Spleen (tissue), 11 donors: ENCODE data around the gene CCDC188. TPM values are rescaled to one million over a fixed set of nuclear protein-coding genes. Genes with fewer than 3 reads are reported as not detected.

Experiments
- DNase-seq: peaks from one replicate; pipeline ENCODE4 v3.0.0-alpha.2; 2020
- H3K27ac ChIP-seq, 8 donors: fragments of 200-600 bp; sonication (generic) in 7 of 8; 1 replicate in 4 of 8; 2 replicates in 4 of 8; pipeline versions ENCODE4 v1.5.0 to v1.8.0; 2016 to 2021; ENCODE audit warnings: inconsistent platforms in 4 of 8, mild to moderate bottlenecking in 4 of 8, moderate library complexity in 1 of 8
- H3K27me3 ChIP-seq, 7 donors: fragments of 200-600 bp; sonication (generic) in 6 of 7; replicated peaks in 1 of 7; 1 replicate in 4 of 7; 2 replicates in 3 of 7; pipeline versions ENCODE4 v1.5.0 to v1.8.0; 2016 to 2021; ENCODE audit warnings: inconsistent platforms in 3 of 7, mild to moderate bottlenecking in 1 of 7
- H3K36me3 ChIP-seq, 6 donors: fragments of 200-600 bp; sonication (generic) in 5 of 6; 1 replicate in 4 of 6; 2 replicates in 2 of 6; pipeline versions ENCODE4 v1.5.0 to v1.8.0; 2016 to 2021; ENCODE audit warnings: inconsistent platforms in 2 of 6
- H3K4me1 ChIP-seq, 6 donors: fragments of 200-600 bp; sonication (generic) in 5 of 6; 1 replicate in 3 of 6; 2 replicates in 3 of 6; pipeline versions ENCODE4 v1.5.0 to v1.8.0; 2016 to 2021; ENCODE audit warnings: inconsistent platforms in 3 of 6
- H3K4me3 ChIP-seq, 8 donors: fragments of 200-600 bp; sonication (generic) in 7 of 8; 1 replicate in 4 of 8; 2 replicates in 4 of 8; pipeline versions ENCODE4 v1.5.0 to v1.8.0; 2016 to 2021; ENCODE audit warnings: inconsistent platforms in 4 of 8, mild to moderate bottlenecking in 4 of 8, moderate library complexity in 2 of 8
- H3K9me3 ChIP-seq, 8 donors: fragments of 200-600 bp; sonication (generic) in 7 of 8; 1 replicate in 4 of 8; 2 replicates in 4 of 8; pipeline versions ENCODE4 v1.5.0 to v1.8.0; 2016 to 2021; ENCODE audit warnings: inconsistent platforms in 4 of 8
- POLR2A ChIP-seq, 3 donors: fragments of 450-650 bp; IDR thresholded peaks; one replicate each; pipeline ENCODE4 v1.5.1; 2017; ENCODE audit warnings: antibody characterized with exemption in 3 of 3, mild to moderate bottlenecking in 1 of 3
- POLR2AphosphoS5 ChIP-seq, 3 donors: sonication (generic); formaldehyde crosslinking; IDR thresholded peaks; one replicate each; pipeline ENCODE4 v1.5.1; 2017; ENCODE audit warnings: antibody characterized with exemption in 3 of 3
- WGBS, 5 donors: extraction: QIAGEN DNeasy Blood & Tissue Kit in 3 of 5; methylation state at CpG; one replicate each; pipeline versions ENCODE4 v1.1.5 to v1.1.7; 2013 to 2018; 5-methylcytosine and 5-hydroxymethylcytosine counted together
- intact Hi-C: fragments of 100-400 bp; cut with DNase I; formaldehyde crosslinking; loops from one replicate; pipeline ENCODE4 v1.15.0; 2023; ENCODE audit warnings: low total_unique reads
- polyA plus RNA-seq, 3 donors: library from polyadenylated mRNA; stranded (reverse); fragments of 200-250 nt; gene quantifications; one replicate each; pipeline ENCODE4 v1.2.1, GENCODE V29; 2013
- total RNA-seq, 7 donors: library from RNA; depleted of rRNA in 3 of 7; stranded (reverse); fragments of >200 nt in 3 of 7; fragmentation: NEBNext Ultra II Directional in 4 of 7; extraction: Animal tissue kit (Norgen Biotek cat#: 25700) in 4 of 7; gene quantifications; one replicate each; pipeline versions ENCODE4 v1.1.0 to v1.2.1, GENCODE V29; 2016 to 2021
- TF ChIP-seq, protein P1 (sequence below), 11 experiments: fragments of 200-600 bp in 7 of 11; fragments of 450-650 bp in 4 of 11; sonication (generic) in 4 of 11; IDR thresholded peaks in 8 of 11; conservative IDR thresholded peaks in 3 of 11; 1 replicate in 7 of 11; 2 replicates in 4 of 11; pipeline versions ENCODE4 v1.4.0 to v1.8.0; 2016 to 2021; ENCODE audit warnings: antibody characterized with exemption in 11 of 11, inconsistent platforms in 4 of 11, mild to moderate bottlenecking in 1 of 11
- donor health status: healthy with polysubstance abuse.
- donor health status: DM: no; HTN: no; CAD: no; lungs with moderate emphysema.
- donor health status: DM: no; HTN: no; CAD: no.
- donor health status: Bipolar disorder and iron deficiency.
- donor health status: healthy.
- donor health status: DM: no; HTN: no; CAD: no.
- donor health status: DM: yes; HTN: yes; CAD: no.

The CCDC188 gene
- total and polyA plus RNA-seq, 10 donors = 0.29 to 7.6 (median 1.8) TPM; not detected in 1

DNA sequence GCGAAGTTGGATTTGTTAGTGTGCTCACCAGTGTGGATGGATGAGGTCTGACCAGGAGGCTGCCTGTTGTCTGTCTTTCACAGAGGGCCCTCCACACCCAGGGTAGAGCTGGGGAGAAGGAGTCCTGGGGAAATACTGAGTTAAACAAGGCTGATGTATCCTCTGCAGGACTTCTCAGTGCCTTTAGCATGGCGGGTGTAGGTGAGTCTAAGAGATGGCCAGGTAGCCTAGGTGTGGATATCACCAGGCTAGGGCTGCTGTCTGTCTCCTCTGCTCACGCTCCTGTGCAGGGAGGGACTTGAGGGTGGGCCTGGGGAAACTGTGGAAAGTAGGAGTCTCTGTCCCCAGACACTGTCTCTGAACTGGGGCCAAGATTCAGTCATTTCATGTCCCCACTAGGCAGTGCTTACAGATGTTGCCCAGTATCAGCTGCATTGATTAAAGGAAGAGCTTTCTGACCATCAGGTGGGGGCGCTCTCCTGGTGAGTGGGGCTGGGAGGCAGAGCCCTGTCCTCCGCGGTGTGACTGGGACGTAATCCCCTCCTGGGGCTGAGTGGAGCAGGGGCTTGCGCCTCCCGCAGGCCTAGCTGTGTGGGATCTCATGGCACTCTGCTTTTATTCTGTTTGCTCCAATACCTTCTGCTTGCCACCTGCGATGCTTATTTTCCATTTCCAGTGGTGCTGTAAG, 35.5 kb upstream of the CCDC188 start:
- Histone ChIP-seq H3K4me3 (no peak overlapping the region), H3K36me3 (no peaks in the 10 kb centered on the region), H3K9me3 (no peaks in the 10 kb centered on the region), H3K4me1 (no peaks in the 10 kb centered on the region), H3K27me3 (no peaks in the 10 kb centered on the region), H3K27ac (no peak overlapping the region)
- DNase-seq = no peak
- WGBS, 5 donors = 64 to 73% (median 71%) methylated on average over 9 to 10 of the region's 10 CpGs
- intact Hi-C loops = no loop called here
- no peak for TF ChIP-seq POLR2AphosphoS5 (IDR thresholded peaks at IDR 0.05)

DNA sequence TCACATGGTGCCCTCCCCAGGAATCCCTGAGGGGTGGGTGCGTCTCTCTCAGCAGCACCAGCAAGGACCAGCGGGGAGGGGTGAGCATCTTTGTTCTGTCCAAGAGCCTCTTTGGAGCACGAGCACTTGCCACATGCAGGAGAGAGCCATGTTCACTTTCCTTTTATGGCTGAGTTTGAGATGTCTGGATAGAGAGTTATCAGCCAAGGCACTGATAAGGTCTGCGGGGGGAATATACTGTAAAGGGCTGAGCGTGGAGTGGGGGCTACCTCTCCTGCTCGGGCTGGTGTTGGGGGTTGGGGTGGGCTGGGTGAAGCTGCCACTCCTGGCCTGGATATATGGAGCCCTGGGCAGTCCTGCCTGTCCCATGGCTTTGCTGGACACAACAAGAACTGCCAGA, 34.9 kb upstream of the CCDC188 start:
- intact Hi-C loops = no loop called here
- Histone ChIP-seq H3K27ac (no peak overlapping the region), H3K36me3 (no peaks in the 10 kb centered on the region), H3K9me3 (no peaks in the 10 kb centered on the region), H3K27me3 (no peaks in the 10 kb centered on the region), H3K4me3 (no peak overlapping the region), H3K4me1 (no peaks in the 10 kb centered on the region)
- TF ChIP-seq, protein P1, sequence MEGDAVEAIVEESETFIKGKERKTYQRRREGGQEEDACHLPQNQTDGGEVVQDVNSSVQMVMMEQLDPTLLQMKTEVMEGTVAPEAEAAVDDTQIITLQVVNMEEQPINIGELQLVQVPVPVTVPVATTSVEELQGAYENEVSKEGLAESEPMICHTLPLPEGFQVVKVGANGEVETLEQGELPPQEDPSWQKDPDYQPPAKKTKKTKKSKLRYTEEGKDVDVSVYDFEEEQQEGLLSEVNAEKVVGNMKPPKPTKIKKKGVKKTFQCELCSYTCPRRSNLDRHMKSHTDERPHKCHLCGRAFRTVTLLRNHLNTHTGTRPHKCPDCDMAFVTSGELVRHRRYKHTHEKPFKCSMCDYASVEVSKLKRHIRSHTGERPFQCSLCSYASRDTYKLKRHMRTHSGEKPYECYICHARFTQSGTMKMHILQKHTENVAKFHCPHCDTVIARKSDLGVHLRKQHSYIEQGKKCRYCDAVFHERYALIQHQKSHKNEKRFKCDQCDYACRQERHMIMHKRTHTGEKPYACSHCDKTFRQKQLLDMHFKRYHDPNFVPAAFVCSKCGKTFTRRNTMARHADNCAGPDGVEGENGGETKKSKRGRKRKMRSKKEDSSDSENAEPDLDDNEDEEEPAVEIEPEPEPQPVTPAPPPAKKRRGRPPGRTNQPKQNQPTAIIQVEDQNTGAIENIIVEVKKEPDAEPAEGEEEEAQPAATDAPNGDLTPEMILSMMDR (IDR thresholded peaks at IDR 0.05 in 8 of 11, conservative IDR thresholded peaks at IDR 0.05 in 3 of 11) = no peak
- no peak for TF ChIP-seq POLR2A (IDR thresholded peaks at IDR 0.05)
- TF ChIP-seq POLR2AphosphoS5 (IDR thresholded peaks at IDR 0.05) = no peak
- WGBS, 5 donors = 74 to 88% (median 82%) methylated on average over 5 to 6 of the region's 6 CpGs
- no peak for DNase-seq

DNA sequence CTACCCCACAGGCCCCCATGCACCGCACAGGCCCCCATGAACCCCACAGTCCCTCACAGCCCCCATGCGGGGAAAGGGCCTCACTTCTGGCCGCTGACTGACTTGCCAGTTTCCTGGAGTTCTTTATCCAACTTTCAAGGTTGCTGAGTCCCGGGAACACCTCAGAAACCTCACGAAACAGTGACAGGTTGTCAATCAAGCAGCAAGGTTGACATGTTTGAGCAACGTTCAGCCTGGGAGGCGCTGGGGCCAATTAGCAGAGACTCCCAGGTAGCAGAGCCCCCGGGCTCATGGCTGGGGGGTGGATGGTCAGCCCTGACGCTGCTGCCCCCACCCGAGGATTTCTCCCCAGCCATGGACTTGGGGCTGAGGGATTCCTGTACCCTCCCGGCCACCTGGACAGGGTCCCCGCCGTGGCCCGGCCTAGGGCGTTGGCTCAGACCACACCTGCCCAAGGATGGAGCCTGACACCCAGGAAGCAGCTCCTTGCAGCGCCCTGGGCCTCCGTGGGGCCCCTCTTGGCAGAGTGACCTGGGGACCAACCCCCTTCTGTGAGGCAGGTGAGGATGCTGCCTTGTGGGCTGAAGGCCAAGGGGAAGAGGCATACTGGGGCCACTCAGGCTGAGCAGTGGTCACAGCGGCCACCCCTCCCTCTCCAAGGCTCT, 33.8 kb upstream of the CCDC188 start:
- Histone ChIP-seq H3K36me3 (no peaks in the 10 kb centered on the region), H3K9me3 (no peaks in the 10 kb centered on the region), H3K27ac (no peak overlapping the region), H3K27me3 (no peaks in the 10 kb centered on the region), H3K4me1 (no peaks in the 10 kb centered on the region), H3K4me3 (no peak overlapping the region)
- TF ChIP-seq POLR2AphosphoS5 (IDR thresholded peaks at IDR 0.05) (no peak), POLR2A (IDR thresholded peaks at IDR 0.05) (no peak)
- TF ChIP-seq, protein P1 (IDR thresholded peaks at IDR 0.05 in 8 of 11, conservative IDR thresholded peaks at IDR 0.05 in 3 of 11) = no peak
- intact Hi-C loops = no loop called here
- WGBS, 5 donors = 77 to 90% (median 83%) methylated on average over 5 to 18 of the region's 18 CpGs
- no peak for DNase-seq

DNA sequence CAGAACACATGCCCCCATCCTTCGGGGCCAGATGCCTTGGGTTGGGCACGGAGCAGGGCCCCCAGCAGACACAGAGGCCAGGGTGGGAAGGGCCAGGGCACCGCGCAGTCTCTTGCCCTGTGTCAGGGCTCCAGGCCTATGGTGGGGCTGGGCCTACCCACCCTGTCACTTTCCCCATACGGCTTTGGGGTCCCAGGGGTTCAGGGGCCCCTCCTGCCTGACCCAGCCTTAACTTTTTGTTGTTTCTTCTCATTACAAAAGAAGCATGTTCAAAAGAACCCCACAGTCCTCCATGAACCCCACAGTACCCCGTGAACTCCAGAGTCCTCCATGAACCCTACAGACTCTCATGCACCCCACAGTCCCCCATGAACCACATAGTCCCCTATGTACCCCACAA, 33.0 kb upstream of the CCDC188 start:
- Histone ChIP-seq H3K27me3 (no peaks in the 10 kb centered on the region), H3K9me3 (no peaks in the 10 kb centered on the region), H3K4me3 (no peak overlapping the region), H3K4me1 (no peaks in the 10 kb centered on the region), H3K27ac (no peak overlapping the region), H3K36me3 (no peaks in the 10 kb centered on the region)
- intact Hi-C loops = no loop called here
- DNase-seq = no peak
- TF ChIP-seq, protein P1 (IDR thresholded peaks at IDR 0.05 in 8 of 11, conservative IDR thresholded peaks at IDR 0.05 in 3 of 11) = no peak
- TF ChIP-seq POLR2A (IDR thresholded peaks at IDR 0.05) (no peak), POLR2AphosphoS5 (IDR thresholded peaks at IDR 0.05) (no peak)
- 68 to 94% (median 85%) methylated on average over 5 to 6 of the region's 6 CpGs for WGBS, 5 donors
